H9 (cell line): ENCODE results near the gene CEP112. TPM values are rescaled to one million over a fixed set of nuclear protein-coding genes. Genes with fewer than 3 reads are reported as not detected.

ENCODE experiments used
- DNase-seq: peaks from one replicate; pipeline ENCODE4 v3.0.0-alpha.2; 2017
- H2AFZ ChIP-seq: one replicate; pipeline ENCODE4 v1.6.1; 2013; ENCODE audit warnings: mild to moderate bottlenecking, low read length, control low read depth, moderate library complexity
- H2AK5ac ChIP-seq: 2 replicates; pipeline ENCODE4 v1.6.1; 2013; ENCODE audit warnings: low read length, control low read depth, mixed read lengths; ENCODE audit not compliant: insufficient read length
- H2BK120ac ChIP-seq: one replicate; pipeline ENCODE4 v1.6.1; 2013; ENCODE audit warnings: low read depth, mild to moderate bottlenecking, low read length, control low read depth, inconsistent platforms; ENCODE audit not compliant: poor library complexity, severe bottlenecking
- H2BK12ac ChIP-seq: 2 replicates; pipeline ENCODE4 v1.6.1; 2013; ENCODE audit warnings: low read length, control low read depth, mixed read lengths, low read depth; ENCODE audit not compliant: insufficient read length
- H2BK15ac ChIP-seq: 2 replicates; pipeline ENCODE4 v1.6.1; 2013; ENCODE audit warnings: low read depth, low read length, control low read depth
- H2BK20ac ChIP-seq: one replicate; pipeline ENCODE4 v1.6.1; 2013; ENCODE audit warnings: low read depth, mild to moderate bottlenecking, low read length, control low read depth, inconsistent platforms; ENCODE audit not compliant: poor library complexity, severe bottlenecking
- H2BK5ac ChIP-seq: 2 replicates; pipeline ENCODE4 v1.6.1; 2013; ENCODE audit warnings: low read length, control low read depth, mixed read lengths; ENCODE audit not compliant: insufficient read length
- H3K14ac ChIP-seq: 2 replicates; pipeline ENCODE4 v1.6.1; 2013; ENCODE audit warnings: low read length, control low read depth; ENCODE audit not compliant: insufficient read depth
- H3K18ac ChIP-seq: 2 replicates; pipeline ENCODE4 v1.6.1; 2013; ENCODE audit warnings: low read depth, mild to moderate bottlenecking, mixed read lengths, low read length, control low read depth; ENCODE audit not compliant: insufficient read length
- H3K23ac ChIP-seq: 2 replicates; pipeline ENCODE4 v1.6.1; 2013; ENCODE audit warnings: low read length, control low read depth, mixed read lengths, low read depth; ENCODE audit not compliant: insufficient read length
- H3K23me2 ChIP-seq: 2 replicates; pipeline ENCODE4 v1.6.1; 2013; ENCODE audit warnings: low read depth, mild to moderate bottlenecking, mixed read lengths, low read length, control low read depth; ENCODE audit not compliant: insufficient read length, poor library complexity, severe bottlenecking
- H3K27ac ChIP-seq: 2 replicates; pipeline ENCODE4 v1.5.1; 2013; ENCODE audit warnings: low read length, control low read depth, mixed read lengths, low read depth; ENCODE audit not compliant: insufficient read length
- H3K27me3 ChIP-seq: 2 replicates; pipeline ENCODE4 v1.6.1; 2013; ENCODE audit warnings: low read length, control low read depth, inconsistent platforms; ENCODE audit not compliant: insufficient read depth
- H3K4ac ChIP-seq: 2 replicates; pipeline ENCODE4 v1.6.1; 2013; ENCODE audit warnings: low read depth, mild to moderate bottlenecking, control low read depth, inconsistent platforms, low read length, moderate library complexity
- H3K4me1 ChIP-seq: 2 replicates; pipeline ENCODE4 v1.6.1; 2013; ENCODE audit warnings: low read length, control low read depth, inconsistent platforms; ENCODE audit not compliant: insufficient read depth
- H3K4me2 ChIP-seq: 2 replicates; pipeline ENCODE4 v1.6.1; 2013; ENCODE audit warnings: low read length, control low read depth, mixed read lengths; ENCODE audit not compliant: insufficient read length, insufficient read depth
- H3K56ac ChIP-seq: 2 replicates; pipeline ENCODE4 v1.6.1; 2013; ENCODE audit warnings: low read depth, mild to moderate bottlenecking, mixed read lengths, low read length, control low read depth; ENCODE audit not compliant: insufficient read length
- H3K79me1 ChIP-seq: 2 replicates; pipeline ENCODE4 v1.6.1; 2013; ENCODE audit warnings: low read depth, mild to moderate bottlenecking, moderate library complexity, low read length, control low read depth, inconsistent platforms; ENCODE audit not compliant: insufficient read depth, poor library complexity, severe bottlenecking
- H3K79me2 ChIP-seq: 2 replicates; pipeline ENCODE4 v1.6.1; 2013; ENCODE audit warnings: low read length, control low read depth, inconsistent platforms; ENCODE audit not compliant: insufficient read depth
- H3K9ac ChIP-seq: 2 replicates; pipeline ENCODE4 v1.6.1; 2013; ENCODE audit warnings: low read length, control low read depth, mixed read lengths; ENCODE audit not compliant: insufficient read length; ENCODE audit errors: extremely low read depth
- H3K9me3 ChIP-seq: one replicate; pipeline ENCODE4 v1.6.1; 2013; ENCODE audit warnings: low read depth, low read length, inconsistent platforms; ENCODE audit not compliant: control insufficient read depth
- H3T11ph ChIP-seq: one replicate; pipeline ENCODE4 v1.6.1; 2013; ENCODE audit warnings: mild to moderate bottlenecking, low read length, control low read depth, inconsistent platforms
- H4K20me1 ChIP-seq: one replicate; pipeline ENCODE4 v1.6.1; 2013; ENCODE audit not compliant: control insufficient read depth, insufficient read length, insufficient read depth
- H4K5ac ChIP-seq: 2 replicates; pipeline ENCODE4 v1.6.1; 2013; ENCODE audit warnings: low read depth, mild to moderate bottlenecking, mixed read lengths, low read length, control low read depth; ENCODE audit not compliant: insufficient read length
- H4K8ac ChIP-seq: replicated peaks from 2 replicates; pipeline ENCODE4 v1.6.1; 2013; ENCODE audit warnings: low read length, control low read depth, mixed read lengths, low read depth; ENCODE audit not compliant: insufficient read length
- H4K91ac ChIP-seq: 2 replicates; pipeline ENCODE4 v1.6.1; 2013; ENCODE audit warnings: low read depth, mild to moderate bottlenecking, moderate library complexity, mixed read lengths, low read length, control low read depth; ENCODE audit not compliant: insufficient read length
- H3K27ac Mint-ChIP-seq, 3 experiments: 2 replicates in 2 of 3; 3 replicates in 1 of 3; pipeline ENCODE4 v1.8.0; 2020 to 2021; ENCODE audit warnings: mixed read lengths in 3 of 3, mild to moderate bottlenecking in 1 of 3, moderate library complexity in 1 of 3
- H3K27me3 Mint-ChIP-seq: 2 replicates; pipeline ENCODE4 v1.8.0; 2021; ENCODE audit warnings: low read depth, mild to moderate bottlenecking, moderate library complexity, mixed read lengths
- H3K36me3 Mint-ChIP-seq, 3 experiments: 2 replicates in 2 of 3; 3 replicates in 1 of 3; pipeline ENCODE4 v1.8.0; 2020 to 2021; ENCODE audit warnings: low read depth in 3 of 3, mixed read lengths in 3 of 3; ENCODE audit not compliant: insufficient read depth in 1 of 3
- H3K4me1 Mint-ChIP-seq, 2 experiments: 2 replicates each; pipeline ENCODE4 v1.8.0; 2020; ENCODE audit warnings: mixed read lengths in 2 of 2
- H3K4me3 Mint-ChIP-seq, 2 experiments: 2 replicates in 1 of 2; 3 replicates in 1 of 2; pipeline ENCODE4 v1.8.0; 2020 to 2021; ENCODE audit warnings: mild to moderate bottlenecking in 2 of 2, mixed read lengths in 2 of 2, moderate library complexity in 1 of 2
- H3K9me3 Mint-ChIP-seq, 2 experiments: 2 replicates in 1 of 2; 3 replicates in 1 of 2; pipeline ENCODE4 v1.8.0; 2020; ENCODE audit warnings: mild to moderate bottlenecking in 2 of 2, mixed read lengths in 2 of 2, moderate library complexity in 1 of 2
- whole genome bisulfite sequencing: extraction: QIAGEN DNeasy Blood & Tissue Kit; methylation state at CpG from one replicate; pipeline ENCODE4 v1.1.7; 2013; ENCODE audit warnings: missing lambda C conversion rate, low lambda C conversion rate, mixed read lengths; ENCODE audit not compliant: insufficient read length; ENCODE audit errors: extremely low coverage; 5-methylcytosine and 5-hydroxymethylcytosine counted together
- total RNA-seq: library from RNA; stranded (reverse); gene quantifications from 2 replicates; pipeline ENCODE4 v1.2.1, GENCODE V29; 2021
- TF ChIP-seq, protein P1 (sequence below): fragments of 200-600 bp; sonication (generic); conservative IDR thresholded peaks from 3 replicates; pipeline ENCODE4 v1.8.0; 2021; ENCODE audit warnings: antibody characterized with exemption, mild to moderate bottlenecking

Gene CEP112
- total RNA-seq, 1 experiment from 2014 or later, result 5.4 TPM

GRCh38 chr17:65814418-65814817 is 377.5 kb downstream of the CEP112 start:
- no peak overlapping the region for H2BK15ac ChIP-seq
- H2AFZ ChIP-seq, result no peak overlapping the region
- H3K56ac ChIP-seq, result no peak overlapping the region
- Mint-ChIP-seq H3K9me3 (peaks cover 2 to 5% of the 10 kb centered on the region in 2 experiments; a peak in 4 of 5 replicates), H3K4me1 (no peaks in the 10 kb centered on the region), H3K27ac (no peak overlapping the region), H3K27me3 (no peaks in the 10 kb centered on the region), H3K36me3 (peaks cover 1 to 3% (median 2%) of the 10 kb centered on the region in 3 experiments; a peak in 3 of 7 replicates), H3K4me3 (no peak overlapping the region)
- WGBS, result no CpG with 5 or more reads among the region's 1 CpG
- H3K79me2 ChIP-seq, result no peaks in the 10 kb centered on the region
- no peak overlapping the region for H2AK5ac ChIP-seq
- no peak overlapping the region for H2BK120ac ChIP-seq
- H4K91ac ChIP-seq, result no peak overlapping the region
- H3K4me1 ChIP-seq, result no peaks in the 10 kb centered on the region
- H4K20me1 ChIP-seq, result no peaks in the 10 kb centered on the region
- H2BK12ac ChIP-seq, result no peak overlapping the region
- TF ChIP-seq, protein P1, sequence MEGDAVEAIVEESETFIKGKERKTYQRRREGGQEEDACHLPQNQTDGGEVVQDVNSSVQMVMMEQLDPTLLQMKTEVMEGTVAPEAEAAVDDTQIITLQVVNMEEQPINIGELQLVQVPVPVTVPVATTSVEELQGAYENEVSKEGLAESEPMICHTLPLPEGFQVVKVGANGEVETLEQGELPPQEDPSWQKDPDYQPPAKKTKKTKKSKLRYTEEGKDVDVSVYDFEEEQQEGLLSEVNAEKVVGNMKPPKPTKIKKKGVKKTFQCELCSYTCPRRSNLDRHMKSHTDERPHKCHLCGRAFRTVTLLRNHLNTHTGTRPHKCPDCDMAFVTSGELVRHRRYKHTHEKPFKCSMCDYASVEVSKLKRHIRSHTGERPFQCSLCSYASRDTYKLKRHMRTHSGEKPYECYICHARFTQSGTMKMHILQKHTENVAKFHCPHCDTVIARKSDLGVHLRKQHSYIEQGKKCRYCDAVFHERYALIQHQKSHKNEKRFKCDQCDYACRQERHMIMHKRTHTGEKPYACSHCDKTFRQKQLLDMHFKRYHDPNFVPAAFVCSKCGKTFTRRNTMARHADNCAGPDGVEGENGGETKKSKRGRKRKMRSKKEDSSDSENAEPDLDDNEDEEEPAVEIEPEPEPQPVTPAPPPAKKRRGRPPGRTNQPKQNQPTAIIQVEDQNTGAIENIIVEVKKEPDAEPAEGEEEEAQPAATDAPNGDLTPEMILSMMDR, result no peak
- DNase-seq, result no peak
- H3K18ac ChIP-seq, result no peak overlapping the region
- no peaks in the 10 kb centered on the region for H3K23me2 ChIP-seq
- no peak overlapping the region for H2BK20ac ChIP-seq
- H3K4me2 ChIP-seq, result no peak overlapping the region
- H4K5ac ChIP-seq, result no peak overlapping the region
- no peak overlapping the region for H3K4ac ChIP-seq
- no peak overlapping the region for H4K8ac ChIP-seq
- H2BK5ac ChIP-seq, result no peak overlapping the region
- no peak overlapping the region for H3K14ac ChIP-seq
- H3T11ph ChIP-seq, result no peak overlapping the region
- no peaks in the 10 kb centered on the region for H3K27me3 ChIP-seq
- H3K79me1 ChIP-seq, result no peaks in the 10 kb centered on the region
- no peak overlapping the region for H3K9ac ChIP-seq
- no peak overlapping the region for H3K23ac ChIP-seq
- no peak overlapping the region for H3K27ac ChIP-seq
- no peaks in the 10 kb centered on the region for H3K9me3 ChIP-seq
